Progenitor cell of endocrine pancreas (in vitro differentiated cells): ENCODE measurements around the gene CHST4. TPM values are rescaled to one million over a fixed set of nuclear protein-coding genes. Genes with fewer than 3 reads are reported as not detected.

ENCODE experiments used
- DNase-seq: peaks from one replicate; pipeline ENCODE4 v3.0.0; 2021; ENCODE audit warnings: low spot score; ENCODE audit not compliant: unreplicated experiment
- H3K27ac Mint-ChIP-seq: 2 replicates; pipeline ENCODE4 v1.8.0; 2021; ENCODE audit warnings: mild to moderate bottlenecking, moderate library complexity, mixed read lengths
- H3K27me3 Mint-ChIP-seq: 2 replicates; pipeline ENCODE4 v1.8.0; 2021; ENCODE audit warnings: mixed read lengths
- H3K36me3 Mint-ChIP-seq: 2 replicates; pipeline ENCODE4 v1.8.0; 2022; ENCODE audit warnings: mixed read lengths; ENCODE audit not compliant: insufficient read depth
- H3K4me1 Mint-ChIP-seq: 2 replicates; pipeline ENCODE4 v1.8.0; 2021; ENCODE audit warnings: low read depth, mixed read lengths
- H3K4me3 Mint-ChIP-seq: 2 replicates; pipeline ENCODE4 v1.8.0; 2021; ENCODE audit warnings: low read depth, mild to moderate bottlenecking, moderate library complexity, mixed read lengths
- H3K9me3 Mint-ChIP-seq: 2 replicates; pipeline ENCODE4 v1.8.0; 2021; ENCODE audit warnings: low read depth, mixed read lengths
- CTCF ChIP-seq: fragments of 200-600 bp; sonication (generic); IDR thresholded peaks from one replicate; pipeline ENCODE4 v1.5.0; 2021; ENCODE audit warnings: antibody characterized with exemption, mild to moderate bottlenecking; ENCODE audit not compliant: unreplicated experiment
- total RNA-seq: library from RNA; stranded (reverse); gene quantifications from 2 replicates; pipeline ENCODE4 v1.2.1, GENCODE V29; 2021

Gene CHST4
- total RNA-seq, 1 donor from 2014 or later: not detected

- Mint-ChIP-seq H3K36me3 (peaks cover 1% of the 10 kb centered on the region), H3K9me3 (no peaks in the 10 kb centered on the region)
Observed at GRCh38 chr16:71524566-71525553, 1.4 kb upstream of the CHST4 start.

GRCh38 chr16:71528257-71528656 lies 2.0 kb downstream of the CHST4 start:
- Mint-ChIP-seq H3K27ac (no peak overlapping the region), H3K36me3 (no peaks in the 10 kb centered on the region), H3K27me3 (peaks cover 31% of the 10 kb centered on the region), H3K4me1 (peaks cover 6% of the 10 kb centered on the region), H3K9me3 (no peaks in the 10 kb centered on the region), H3K4me3 (no peak overlapping the region)
- TF ChIP-seq CTCF: no peak
- DNase-seq: no peak

More at GRCh38 chr16:71524566-71525553, 1.4 kb upstream of the CHST4 start:
- Mint-ChIP-seq H3K4me3 (no peak overlapping the region), H3K4me1 (peaks cover 6% of the 10 kb centered on the region), H3K27me3 (peaks cover 31% of the 10 kb centered on the region), H3K27ac (no peak overlapping the region)
- TF ChIP-seq CTCF: no peak
- DNase-seq: no peak

- Mint-ChIP-seq H3K9me3 (no peaks in the 10 kb centered on the region), H3K27me3 (peaks cover 30% of the 10 kb centered on the region), H3K36me3 (no peaks in the 10 kb centered on the region), H3K4me3 (no peak overlapping the region), H3K27ac (no peak overlapping the region), H3K4me1 (peaks cover 6% of the 10 kb centered on the region)
- no peak for DNase-seq
- no peak for TF ChIP-seq CTCF
Observed at GRCh38 chr16:71528863-71529262, 2.6 kb downstream of the CHST4 start.

GRCh38 chr16:71532366-71532765 lies 6.1 kb downstream of the CHST4 start:
- H3K36me3 Mint-ChIP-seq: no peaks in the 10 kb centered on the region
- peaks cover 10% of the 10 kb centered on the region for H3K27me3 Mint-ChIP-seq
- no peak overlapping the region for H3K27ac Mint-ChIP-seq
- H3K9me3 Mint-ChIP-seq: no peaks in the 10 kb centered on the region
- no peaks in the 10 kb centered on the region for H3K4me1 Mint-ChIP-seq
- TF ChIP-seq CTCF: no peak
- DNase-seq: no peak
- H3K4me3 Mint-ChIP-seq: no peak overlapping the region

- no peak for TF ChIP-seq CTCF
- Mint-ChIP-seq H3K4me3 (no peak overlapping the region), H3K9me3 (no peaks in the 10 kb centered on the region), H3K27me3 (no peaks in the 10 kb centered on the region), H3K27ac (no peak overlapping the region), H3K36me3 (no peaks in the 10 kb centered on the region), H3K4me1 (no peaks in the 10 kb centered on the region)
- DNase-seq: no peak
Observed at GRCh38 chr16:71536752-71537499, 10.7 kb downstream of the CHST4 start.
